Right forelimb (tissue), 1 donor: Measurements from ENCODE around the gene ZNF296.
"Not testable (repeated sequence)": the region's sequence is repeated elsewhere in the genome, so short reads cannot be mapped to it uniquely, and the experiment has no call there.

ENCODE experiments used
- DNase-seq: peaks from one replicate; pipeline ENCODE4 v3.0.0-alpha.2; 2018

ZNF296 gene

GRCh38 chr19:45076029-45076850 lies at the start of gene ZNF296:
Gene ZNF296 (minus strand): TSS chr19:45076478. CDS start chr19:45076373, 105 bp downstream.
- peak; percentile 70 for DNase-seq

- no peak for DNase-seq
Measured at GRCh38 chr19:45125360-45125759, 49.1 kb upstream of the ZNF296 start.

GRCh38 chr19:45124021-45124420 lies 47.7 kb upstream of the ZNF296 start:
- DNase-seq = no peak

GRCh38 chr19:45123440-45123850 lies 47.2 kb upstream of the ZNF296 start:
- DNase-seq = no peak

- DNase-seq = no peak
Measured at GRCh38 chr19:45122832-45123231, 46.6 kb upstream of the ZNF296 start.

- no peak for DNase-seq
Measured at GRCh38 chr19:45121827-45122345, 45.6 kb upstream of the ZNF296 start.

GRCh38 chr19:45119582-45119981 lies 43.3 kb upstream of the ZNF296 start:
- no peak for DNase-seq

- DNase-seq = not testable (repeated sequence)
Measured at GRCh38 chr19:45118591-45119355, 42.5 kb upstream of the ZNF296 start.

- DNase-seq = no peak
Measured at GRCh38 chr19:45118106-45118505, 41.8 kb upstream of the ZNF296 start.

GRCh38 chr19:45117671-45118070 lies 41.4 kb upstream of the ZNF296 start:
- DNase-seq = no peak

GRCh38 chr19:45117167-45117594 lies 40.9 kb upstream of the ZNF296 start:
- DNase-seq = no peak

GRCh38 chr19:45115809-45116615 lies 39.7 kb upstream of the ZNF296 start:
- DNase-seq = no peak

- no peak for DNase-seq
Measured at GRCh38 chr19:45114116-45114515, 37.8 kb upstream of the ZNF296 start.

GRCh38 chr19:45113628-45114027 lies 37.4 kb upstream of the ZNF296 start:
- no peak for DNase-seq

- DNase-seq = no peak
Measured at GRCh38 chr19:45112111-45112827, 36.0 kb upstream of the ZNF296 start.

GRCh38 chr19:45110851-45111266 lies 34.6 kb upstream of the ZNF296 start:
- no peak for DNase-seq

GRCh38 chr19:45107621-45108150 lies 31.4 kb upstream of the ZNF296 start:
- DNase-seq = no peak

- DNase-seq = not testable (repeated sequence)
Measured at GRCh38 chr19:45106363-45106762, 30.1 kb upstream of the ZNF296 start.

- DNase-seq = no peak
Measured at GRCh38 chr19:45104658-45105349, 28.5 kb upstream of the ZNF296 start.

- no peak for DNase-seq
Measured at GRCh38 chr19:45103508-45104319, 27.4 kb upstream of the ZNF296 start.
